GM23338 (cell line): ENCODE data around the gene SLC25A48. TPM values are rescaled to one million over a fixed set of nuclear protein-coding genes. Genes with fewer than 3 reads are reported as not detected.

Experiments
- ATAC-seq: fragments of 200-7000 bp; cut with Tn5 transposase; 3 replicates; pipeline ENCODE4 v1.9.1; 2020
- DNase-seq: peaks from one replicate; pipeline ENCODE4 v3.0.0-alpha.2; 2015; ENCODE audit warnings: low spot score
- H2AFZ ChIP-seq: fragments of 200-600 bp; sonication (generic); 2 replicates; pipeline ENCODE4 v1.8.0; 2016; ENCODE audit warnings: antibody characterized with exemption, mild to moderate bottlenecking, moderate library complexity
- H3F3A ChIP-seq: fragments of 200-600 bp; sonication (generic); replicated peaks from 2 replicates; pipeline ENCODE4 v1.8.0; 2017; ENCODE audit warnings: antibody characterized with exemption, mixed run types, low read depth
- H3K27ac ChIP-seq: fragments of 200-600 bp; sonication (generic); 2 replicates; pipeline ENCODE4 v1.6.1; 2016; ENCODE audit warnings: low read depth
- H3K27me3 ChIP-seq: fragments of 200-600 bp; sonication (generic); 2 replicates; pipeline ENCODE4 v1.8.0; 2016; ENCODE audit warnings: mild to moderate bottlenecking, mixed run types, moderate library complexity; ENCODE audit not compliant: insufficient read depth
- H3K36me3 ChIP-seq: fragments of 200-600 bp; sonication (generic); 2 replicates; pipeline ENCODE4 v1.8.0; 2016; ENCODE audit warnings: mild to moderate bottlenecking; ENCODE audit not compliant: insufficient read depth
- H3K4me1 ChIP-seq: fragments of 200-600 bp; sonication (generic); 2 replicates; pipeline ENCODE4 v1.8.0; 2016; ENCODE audit warnings: mild to moderate bottlenecking, moderate library complexity; ENCODE audit not compliant: insufficient read depth
- H3K4me2 ChIP-seq: fragments of 200-600 bp; sonication (generic); 2 replicates; pipeline ENCODE4 v1.7.1; 2017; ENCODE audit warnings: mixed run types
- H3K4me3 ChIP-seq: fragments of 200-600 bp; sonication (generic); 2 replicates; pipeline ENCODE4 v1.6.1; 2016; ENCODE audit warnings: mixed run types
- H3K79me2 ChIP-seq: fragments of 200-600 bp; sonication (generic); replicated peaks from 2 replicates; pipeline ENCODE4 v1.8.0; 2017; ENCODE audit warnings: mild to moderate bottlenecking; ENCODE audit not compliant: insufficient read depth
- H3K9me2 ChIP-seq: fragments of 200-600 bp; sonication (generic); 2 replicates; pipeline ENCODE4 v1.8.0; 2017; ENCODE audit not compliant: insufficient read depth
- H4K20me1 ChIP-seq: fragments of 200-600 bp; sonication (generic); replicated peaks from 2 replicates; pipeline ENCODE4 v1.8.0; 2017; ENCODE audit warnings: mild to moderate bottlenecking; ENCODE audit not compliant: insufficient read depth
- H3K27ac Mint-ChIP-seq: 2 replicates; pipeline ENCODE4 v1.8.0; 2020; ENCODE audit warnings: inconsistent platforms, mild to moderate bottlenecking, moderate library complexity, mixed read lengths
- H3K27me3 Mint-ChIP-seq: 3 replicates; pipeline ENCODE4 v1.8.0; 2022; ENCODE audit warnings: low read depth, mild to moderate bottlenecking, moderate library complexity, mixed read lengths, inconsistent platforms; ENCODE audit not compliant: insufficient read depth, poor library complexity
- H3K36me3 Mint-ChIP-seq: 3 replicates; pipeline ENCODE4 v1.8.0; 2021; ENCODE audit warnings: low read depth, mild to moderate bottlenecking, inconsistent platforms, moderate library complexity, mixed read lengths
- H3K4me1 Mint-ChIP-seq: 3 replicates; pipeline ENCODE4 v1.8.0; 2020; ENCODE audit warnings: mild to moderate bottlenecking, inconsistent platforms, mixed read lengths
- H3K4me3 Mint-ChIP-seq: 3 replicates; pipeline ENCODE4 v1.8.0; 2021; ENCODE audit warnings: moderate library complexity, mild to moderate bottlenecking, inconsistent platforms, mixed read lengths
- H3K9me3 Mint-ChIP-seq: 3 replicates; pipeline ENCODE4 v1.8.0; 2020; ENCODE audit warnings: moderate library complexity, mild to moderate bottlenecking, inconsistent platforms, mixed read lengths
- CREB1 ChIP-seq: fragments of 250-450 bp; sonication (Bioruptor Pico); IDR thresholded peaks from 2 replicates; pipeline ENCODE4 v1.5.0; 2020; ENCODE audit warnings: low read depth, mild to moderate bottlenecking, moderate library complexity
- EZH2 ChIP-seq: fragments of 200-600 bp; sonication (generic); IDR thresholded peaks from one replicate; pipeline ENCODE4 v1.8.0; 2017; ENCODE audit warnings: antibody characterized with exemption, mild to moderate bottlenecking, low read depth; ENCODE audit not compliant: unreplicated experiment
- EZH2phosphoT487 ChIP-seq: fragments of 200-600 bp; sonication (generic); IDR thresholded peaks from one replicate; pipeline ENCODE4 v1.8.1; 2018; ENCODE audit warnings: antibody characterized with exemption; ENCODE audit not compliant: unreplicated experiment
- JUNB ChIP-seq: IDR thresholded peaks from one replicate; pipeline ENCODE4 v1.6.1; 2016; ENCODE audit warnings: antibody characterized with exemption; ENCODE audit not compliant: unreplicated experiment
- NANOG ChIP-seq: IDR thresholded peaks from 2 replicates; pipeline ENCODE4 v1.6.1; 2016; ENCODE audit warnings: antibody characterized with exemption, borderline replicate concordance
- POLR2AphosphoS5 ChIP-seq: IDR thresholded peaks from 2 replicates; pipeline ENCODE4 v1.6.1; 2016; ENCODE audit warnings: antibody characterized with exemption, low read depth
- STAT1 ChIP-seq: IDR thresholded peaks from one replicate; pipeline ENCODE4 v1.6.1; 2016; ENCODE audit warnings: antibody characterized with exemption; ENCODE audit not compliant: unreplicated experiment
- ZNF114 ChIP-seq: fragments of 250-450 bp; sonication (Bioruptor Pico); IDR thresholded peaks from 2 replicates; pipeline ENCODE4 v1.5.0; 2020; ENCODE audit warnings: mild to moderate bottlenecking, moderate library complexity
- ZNF331 ChIP-seq: fragments of 250-450 bp; sonication (Bioruptor Pico); IDR thresholded peaks from 2 replicates; pipeline ENCODE4 v1.5.0; 2020; ENCODE audit warnings: low read depth, mild to moderate bottlenecking, moderate library complexity
- polyA plus RNA-seq: library from polyadenylated mRNA; unstranded; fragments of >200 nt; fragmentation: Nextera tagmentation; extraction: Ambion mirVana; gene quantifications from 2 replicates; pipeline ENCODE4 v1.2.1, GENCODE V29; 2016
- total RNA-seq: library from RNA; depleted of rRNA; stranded (reverse); fragments of >200 nt; shearing (Covaris generic); gene quantifications from 2 replicates; pipeline ENCODE4 v1.2.3, GENCODE V29; 2014
- TF ChIP-seq, protein P1 (sequence below): IDR thresholded peaks from 2 replicates; pipeline ENCODE4 v1.6.1; 2016; ENCODE audit warnings: antibody characterized with exemption
- TF ChIP-seq, protein P2 (sequence below): fragments of 250-450 bp; sonication (Bioruptor Pico); IDR thresholded peaks from 2 replicates; pipeline ENCODE4 v1.5.0; 2020; ENCODE audit warnings: mild to moderate bottlenecking, moderate library complexity
- TF ChIP-seq, protein P3 (sequence below), 2 experiments: fragments of 200-600 bp in 1 of 2; sonication (generic) in 1 of 2; conservative IDR thresholded peaks; 2 replicates each; pipeline versions ENCODE4 v1.5.1 to v1.6.1; 2016 to 2017; ENCODE audit warnings: antibody characterized with exemption in 2 of 2, low read depth in 2 of 2, mild to moderate bottlenecking in 2 of 2, moderate library complexity in 1 of 2
- TF ChIP-seq, protein P4 (sequence below): IDR thresholded peaks from one replicate; pipeline ENCODE4 v1.6.1; 2018; ENCODE audit warnings: antibody characterized with exemption; ENCODE audit not compliant: unreplicated experiment

The SLC25A48 gene
- total and polyA plus RNA-seq, 2 experiments from 2014 or later: 1.1 to 1.5 TPM

DNA sequence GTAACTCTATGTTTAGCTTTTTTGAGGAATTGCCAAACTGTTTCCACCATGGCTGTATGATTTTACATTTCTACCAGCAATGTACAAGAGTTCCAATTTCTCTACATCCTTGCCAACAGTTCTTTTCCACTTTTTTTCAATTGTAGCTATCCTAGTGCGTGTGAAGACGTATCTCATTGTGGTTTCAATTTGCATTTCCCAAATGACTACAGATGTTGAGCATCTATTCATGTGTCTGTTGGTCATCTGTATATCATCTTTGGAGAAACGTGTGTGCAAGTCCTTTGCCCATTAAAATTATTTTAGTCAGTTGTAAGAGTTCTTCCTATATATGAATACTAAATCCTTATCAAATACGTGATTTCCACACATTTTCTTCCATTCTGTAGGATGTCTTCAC lies 6.5 kb downstream of the SLC25A48 start:
- no peak overlapping the region for H3K4me3 ChIP-seq
- no peaks in the 10 kb centered on the region for H3K4me1 Mint-ChIP-seq
- no peak overlapping the region for H3K27ac Mint-ChIP-seq
- ATAC-seq (no peak), DNase-seq (no peak)
- TF ChIP-seq CREB1 (CRISPR knock-in tag) (no peak), EZH2 (no peak), ZNF331 (CRISPR knock-in tag) (no peak), NANOG (no peak), POLR2AphosphoS5 (no peak), JUNB (no peak), STAT1 (no peak), ZNF114 (CRISPR knock-in tag) (no peak), EZH2phosphoT487 (no peak)
- TF ChIP-seq, protein P1, sequence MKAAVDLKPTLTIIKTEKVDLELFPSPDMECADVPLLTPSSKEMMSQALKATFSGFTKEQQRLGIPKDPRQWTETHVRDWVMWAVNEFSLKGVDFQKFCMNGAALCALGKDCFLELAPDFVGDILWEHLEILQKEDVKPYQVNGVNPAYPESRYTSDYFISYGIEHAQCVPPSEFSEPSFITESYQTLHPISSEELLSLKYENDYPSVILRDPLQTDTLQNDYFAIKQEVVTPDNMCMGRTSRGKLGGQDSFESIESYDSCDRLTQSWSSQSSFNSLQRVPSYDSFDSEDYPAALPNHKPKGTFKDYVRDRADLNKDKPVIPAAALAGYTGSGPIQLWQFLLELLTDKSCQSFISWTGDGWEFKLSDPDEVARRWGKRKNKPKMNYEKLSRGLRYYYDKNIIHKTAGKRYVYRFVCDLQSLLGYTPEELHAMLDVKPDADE: no peak
- TF ChIP-seq, protein P2, sequence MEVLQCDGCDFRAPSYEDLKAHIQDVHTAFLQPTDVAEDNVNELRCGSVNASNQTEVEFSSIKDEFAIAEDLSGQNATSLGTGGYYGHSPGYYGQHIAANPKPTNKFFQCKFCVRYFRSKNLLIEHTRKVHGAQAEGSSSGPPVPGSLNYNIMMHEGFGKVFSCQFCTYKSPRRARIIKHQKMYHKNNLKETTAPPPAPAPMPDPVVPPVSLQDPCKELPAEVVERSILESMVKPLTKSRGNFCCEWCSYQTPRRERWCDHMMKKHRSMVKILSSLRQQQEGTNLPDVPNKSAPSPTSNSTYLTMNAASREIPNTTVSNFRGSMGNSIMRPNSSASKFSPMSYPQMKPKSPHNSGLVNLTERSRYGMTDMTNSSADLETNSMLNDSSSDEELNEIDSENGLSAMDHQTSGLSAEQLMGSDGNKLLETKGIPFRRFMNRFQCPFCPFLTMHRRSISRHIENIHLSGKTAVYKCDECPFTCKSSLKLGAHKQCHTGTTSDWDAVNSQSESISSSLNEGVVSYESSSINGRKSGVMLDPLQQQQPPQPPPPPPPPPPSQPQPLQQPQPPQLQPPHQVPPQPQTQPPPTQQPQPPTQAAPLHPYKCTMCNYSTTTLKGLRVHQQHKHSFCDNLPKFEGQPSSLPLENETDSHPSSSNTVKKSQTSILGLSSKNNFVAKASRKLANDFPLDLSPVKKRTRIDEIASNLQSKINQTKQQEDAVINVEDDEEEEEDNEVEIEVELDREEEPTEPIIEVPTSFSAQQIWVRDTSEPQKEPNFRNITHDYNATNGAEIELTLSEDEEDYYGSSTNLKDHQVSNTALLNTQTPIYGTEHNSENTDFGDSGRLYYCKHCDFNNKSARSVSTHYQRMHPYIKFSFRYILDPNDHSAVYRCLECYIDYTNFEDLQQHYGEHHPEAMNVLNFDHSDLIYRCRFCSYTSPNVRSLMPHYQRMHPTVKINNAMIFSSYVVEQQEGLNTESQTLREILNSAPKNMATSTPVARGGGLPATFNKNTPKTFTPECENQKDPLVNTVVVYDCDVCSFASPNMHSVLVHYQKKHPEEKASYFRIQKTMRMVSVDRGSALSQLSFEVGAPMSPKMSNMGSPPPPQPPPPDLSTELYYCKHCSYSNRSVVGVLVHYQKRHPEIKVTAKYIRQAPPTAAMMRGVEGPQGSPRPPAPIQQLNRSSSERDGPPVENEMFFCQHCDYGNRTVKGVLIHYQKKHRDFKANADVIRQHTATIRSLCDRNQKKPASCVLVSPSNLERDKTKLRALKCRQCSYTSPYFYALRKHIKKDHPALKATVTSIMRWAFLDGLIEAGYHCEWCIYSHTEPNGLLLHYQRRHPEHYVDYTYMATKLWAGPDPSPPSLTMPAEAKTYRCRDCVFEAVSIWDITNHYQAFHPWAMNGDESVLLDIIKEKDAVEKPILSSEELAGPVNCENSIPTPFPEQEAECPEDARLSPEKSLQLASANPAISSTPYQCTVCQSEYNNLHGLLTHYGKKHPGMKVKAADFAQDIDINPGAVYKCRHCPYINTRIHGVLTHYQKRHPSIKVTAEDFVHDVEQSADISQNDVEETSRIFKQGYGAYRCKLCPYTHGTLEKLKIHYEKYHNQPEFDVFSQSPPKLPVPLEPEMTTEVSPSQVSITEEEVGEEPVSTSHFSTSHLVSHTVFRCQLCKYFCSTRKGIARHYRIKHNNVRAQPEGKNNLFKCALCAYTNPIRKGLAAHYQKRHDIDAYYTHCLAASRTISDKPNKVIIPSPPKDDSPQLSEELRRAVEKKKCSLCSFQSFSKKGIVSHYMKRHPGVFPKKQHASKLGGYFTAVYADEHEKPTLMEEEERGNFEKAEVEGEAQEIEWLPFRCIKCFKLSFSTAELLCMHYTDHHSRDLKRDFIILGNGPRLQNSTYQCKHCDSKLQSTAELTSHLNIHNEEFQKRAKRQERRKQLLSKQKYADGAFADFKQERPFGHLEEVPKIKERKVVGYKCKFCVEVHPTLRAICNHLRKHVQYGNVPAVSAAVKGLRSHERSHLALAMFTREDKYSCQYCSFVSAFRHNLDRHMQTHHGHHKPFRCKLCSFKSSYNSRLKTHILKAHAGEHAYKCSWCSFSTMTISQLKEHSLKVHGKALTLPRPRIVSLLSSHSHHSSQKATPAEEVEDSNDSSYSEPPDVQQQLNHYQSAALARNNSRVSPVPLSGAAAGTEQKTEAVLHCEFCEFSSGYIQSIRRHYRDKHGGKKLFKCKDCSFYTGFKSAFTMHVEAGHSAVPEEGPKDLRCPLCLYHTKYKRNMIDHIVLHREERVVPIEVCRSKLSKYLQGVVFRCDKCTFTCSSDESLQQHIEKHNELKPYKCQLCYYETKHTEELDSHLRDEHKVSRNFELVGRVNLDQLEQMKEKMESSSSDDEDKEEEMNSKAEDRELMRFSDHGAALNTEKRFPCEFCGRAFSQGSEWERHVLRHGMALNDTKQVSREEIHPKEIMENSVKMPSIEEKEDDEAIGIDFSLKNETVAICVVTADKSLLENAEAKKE (CRISPR knock-in tag): no peak
- TF ChIP-seq, protein P3, sequence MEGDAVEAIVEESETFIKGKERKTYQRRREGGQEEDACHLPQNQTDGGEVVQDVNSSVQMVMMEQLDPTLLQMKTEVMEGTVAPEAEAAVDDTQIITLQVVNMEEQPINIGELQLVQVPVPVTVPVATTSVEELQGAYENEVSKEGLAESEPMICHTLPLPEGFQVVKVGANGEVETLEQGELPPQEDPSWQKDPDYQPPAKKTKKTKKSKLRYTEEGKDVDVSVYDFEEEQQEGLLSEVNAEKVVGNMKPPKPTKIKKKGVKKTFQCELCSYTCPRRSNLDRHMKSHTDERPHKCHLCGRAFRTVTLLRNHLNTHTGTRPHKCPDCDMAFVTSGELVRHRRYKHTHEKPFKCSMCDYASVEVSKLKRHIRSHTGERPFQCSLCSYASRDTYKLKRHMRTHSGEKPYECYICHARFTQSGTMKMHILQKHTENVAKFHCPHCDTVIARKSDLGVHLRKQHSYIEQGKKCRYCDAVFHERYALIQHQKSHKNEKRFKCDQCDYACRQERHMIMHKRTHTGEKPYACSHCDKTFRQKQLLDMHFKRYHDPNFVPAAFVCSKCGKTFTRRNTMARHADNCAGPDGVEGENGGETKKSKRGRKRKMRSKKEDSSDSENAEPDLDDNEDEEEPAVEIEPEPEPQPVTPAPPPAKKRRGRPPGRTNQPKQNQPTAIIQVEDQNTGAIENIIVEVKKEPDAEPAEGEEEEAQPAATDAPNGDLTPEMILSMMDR (conservative IDR thresholded peaks at IDR 0.05; ENCODE audit: low read depth in 2 of 2): no peak
- TF ChIP-seq, protein P4, sequence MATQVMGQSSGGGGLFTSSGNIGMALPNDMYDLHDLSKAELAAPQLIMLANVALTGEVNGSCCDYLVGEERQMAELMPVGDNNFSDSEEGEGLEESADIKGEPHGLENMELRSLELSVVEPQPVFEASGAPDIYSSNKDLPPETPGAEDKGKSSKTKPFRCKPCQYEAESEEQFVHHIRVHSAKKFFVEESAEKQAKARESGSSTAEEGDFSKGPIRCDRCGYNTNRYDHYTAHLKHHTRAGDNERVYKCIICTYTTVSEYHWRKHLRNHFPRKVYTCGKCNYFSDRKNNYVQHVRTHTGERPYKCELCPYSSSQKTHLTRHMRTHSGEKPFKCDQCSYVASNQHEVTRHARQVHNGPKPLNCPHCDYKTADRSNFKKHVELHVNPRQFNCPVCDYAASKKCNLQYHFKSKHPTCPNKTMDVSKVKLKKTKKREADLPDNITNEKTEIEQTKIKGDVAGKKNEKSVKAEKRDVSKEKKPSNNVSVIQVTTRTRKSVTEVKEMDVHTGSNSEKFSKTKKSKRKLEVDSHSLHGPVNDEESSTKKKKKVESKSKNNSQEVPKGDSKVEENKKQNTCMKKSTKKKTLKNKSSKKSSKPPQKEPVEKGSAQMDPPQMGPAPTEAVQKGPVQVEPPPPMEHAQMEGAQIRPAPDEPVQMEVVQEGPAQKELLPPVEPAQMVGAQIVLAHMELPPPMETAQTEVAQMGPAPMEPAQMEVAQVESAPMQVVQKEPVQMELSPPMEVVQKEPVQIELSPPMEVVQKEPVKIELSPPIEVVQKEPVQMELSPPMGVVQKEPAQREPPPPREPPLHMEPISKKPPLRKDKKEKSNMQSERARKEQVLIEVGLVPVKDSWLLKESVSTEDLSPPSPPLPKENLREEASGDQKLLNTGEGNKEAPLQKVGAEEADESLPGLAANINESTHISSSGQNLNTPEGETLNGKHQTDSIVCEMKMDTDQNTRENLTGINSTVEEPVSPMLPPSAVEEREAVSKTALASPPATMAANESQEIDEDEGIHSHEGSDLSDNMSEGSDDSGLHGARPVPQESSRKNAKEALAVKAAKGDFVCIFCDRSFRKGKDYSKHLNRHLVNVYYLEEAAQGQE: no peak
- H3K4me1 ChIP-seq: no peaks in the 10 kb centered on the region; the same call in 1 of the 2 replicates
- peaks cover 25% of the 10 kb centered on the region for H3K9me3 Mint-ChIP-seq
- peaks cover 12% of the 10 kb centered on the region; the same call in 2 of the 3 replicates for H3K36me3 Mint-ChIP-seq
- H3K27me3 ChIP-seq: peaks cover 13% of the 10 kb centered on the region
- no peak overlapping the region for H3K4me2 ChIP-seq
- H3K27me3 Mint-ChIP-seq: peaks cover 8% of the 10 kb centered on the region
- H4K20me1 ChIP-seq: no peaks in the 10 kb centered on the region
- H3K27ac ChIP-seq: no peak overlapping the region
- peaks cover 3% of the 10 kb centered on the region; the same call in 1 of the 2 replicates for H3K9me2 ChIP-seq
- H3F3A ChIP-seq: no peaks in the 10 kb centered on the region
- H2AFZ ChIP-seq: no peak overlapping the region
- no peaks in the 10 kb centered on the region for H3K36me3 ChIP-seq
- no peak overlapping the region for H3K4me3 Mint-ChIP-seq
- H3K79me2 ChIP-seq: no peaks in the 10 kb centered on the region
